Motor neuron (in vitro differentiated cells): ENCODE measurements around the gene ABCB7. TPM values are rescaled to one million over a fixed set of nuclear protein-coding genes. Genes with fewer than 3 reads are reported as not detected.
"Not testable (repeated sequence)": the region's sequence is repeated elsewhere in the genome, so short reads cannot be mapped to it uniquely, and the experiment has no call there.

Experiments used
- ATAC-seq, 8 experiments: fragments of 200-7000 bp; cut with Tn5 transposase; replicated peaks in 6 of 8; 2 replicates each; pipeline ENCODE4 v1.8.0; 2021; ENCODE audit warnings: mild to moderate bottlenecking in 8 of 8, moderate library complexity in 8 of 8
- H3K27ac ChIP-seq, 2 donors: fragments of 250-450 bp; sonication (Bioruptor Pico); 2 replicates each; pipeline ENCODE4 v1.9.0; 2021; ENCODE audit warnings: antibody characterized with exemption in 2 of 2, mild to moderate bottlenecking in 2 of 2, moderate library complexity in 1 of 2
- H3K4me1 ChIP-seq, 2 donors: fragments of 250-450 bp; sonication (Bioruptor Pico); replicated peaks in 1 of 2; 2 replicates each; pipeline ENCODE4 v1.6.1; 2021; ENCODE audit warnings: antibody characterized with exemption in 2 of 2, mild to moderate bottlenecking in 2 of 2, moderate library complexity in 1 of 2
- H3K4me3 ChIP-seq, 5 donors: fragments of 250-450 bp; sonication (Bioruptor Pico); 2 replicates each; pipeline ENCODE4 v1.9.0; 2021; ENCODE audit warnings: antibody characterized with exemption in 5 of 5, mild to moderate bottlenecking in 5 of 5, moderate library complexity in 4 of 5
- WGBS, 10 experiments: fragments of 450-650 bp; shearing (Covaris generic); methylation state at CpG; one replicate each; pipeline ENCODE4 v1.0.0; 2022; 5-methylcytosine and 5-hydroxymethylcytosine counted together
- in situ Hi-C, 9 experiments: fragments of 400-800 bp; cut with MboI; loops; one replicate each; pipeline ENCODE4 v1.15.0; 2021; ENCODE audit warnings: low sequenced_read_pairs in 9 of 9, low pct_unique_long_range_greater_than_20kb in 2 of 9; ENCODE audit not compliant: unreplicated experiment in 9 of 9
- total RNA-seq, 8 experiments: library from RNA; unstranded; fragments of 300-600 nt; gene quantifications; 2 replicates each; pipeline versions ENCODE4 v1.2.3 to v1.2.4, GENCODE V29; 2022

The ABCB7 gene
- total RNA-seq: 10 to 100 TPM; 17.8 to 34.3 (median 21.9) TPM

- H3K27ac ChIP-seq: peak within 1 kb of the TSS; percentile 82 to 91
- WGBS, 10 experiments: 0 to 39% (median 21%) methylated on average over 1 to 22 of the region's 35 CpGs; no CpG with 5 or more reads in 7 of the 10 experiments
- H3K4me3 ChIP-seq: peak within 1 kb of the TSS; percentile 45 to 90 (median 76)
- in situ Hi-C loops: no loop called here
- H3K4me1 ChIP-seq: peaks cover 0 to 6% of the 10 kb centered on the region in 2 donors
- ATAC-seq: peak; percentile 86 to 97 (median 92)
Measured at GRCh38 chrX:75155827-75156525, at the start of gene ABCB7. ABCB7 (minus strand) TSS chrX:75156283; CDS start chrX:75156272, 11 bp downstream.

GRCh38 chrX:75188415-75189206 lies 32.5 kb upstream of the ABCB7 start:
- WGBS, 10 experiments: 85 to 100% methylated on average over 1 to 2 of the region's 27 CpGs; no CpG with 5 or more reads in 8 of the 10 experiments
- H3K4me1 ChIP-seq, in situ Hi-C loops, ATAC-seq, H3K27ac ChIP-seq, H3K4me3 ChIP-seq: not testable (repeated sequence)

GRCh38 chrX:75181721-75182120 lies 25.6 kb upstream of the ABCB7 start:
- Histone ChIP-seq H3K4me3 (no peak overlapping the region), H3K4me1 (no peaks in the 10 kb centered on the region), H3K27ac (no peak overlapping the region)
- in situ Hi-C loops: no loop called here
- peak in 1 of 8 experiments; percentile 60 for ATAC-seq

- H3K27ac ChIP-seq, H3K4me1 ChIP-seq, ATAC-seq, H3K4me3 ChIP-seq, in situ Hi-C loops: not testable (repeated sequence)
- WGBS, 10 experiments: no CpG with 5 or more reads among the region's 25 CpGs
Measured at GRCh38 chrX:75179536-75180293, 23.6 kb upstream of the ABCB7 start.

- H3K4me1 ChIP-seq, ATAC-seq, H3K4me3 ChIP-seq, H3K27ac ChIP-seq, in situ Hi-C loops: not testable (repeated sequence)
- 40 to 100% (median 79%) methylated on average over 1 to 9 of the region's 16 CpGs; no CpG with 5 or more reads in 7 of the 10 experiments for WGBS, 10 experiments
Measured at GRCh38 chrX:75172257-75172890, 16.3 kb upstream of the ABCB7 start.

GRCh38 chrX:75158054-75158453 lies 2.0 kb upstream of the ABCB7 start:
- H3K27ac ChIP-seq: no peak overlapping the region
- no peak overlapping the region for H3K4me3 ChIP-seq
- H3K4me1 ChIP-seq: peaks cover 0 to 6% of the 10 kb centered on the region in 2 donors
- in situ Hi-C loops: no loop called here
- 57 to 100% (median 68%) methylated on average over 1 to 3 of the region's 3 CpGs; no CpG with 5 or more reads in 6 of the 10 experiments for whole genome bisulfite sequencing, 10 experiments
- ATAC-seq: no peak

- WGBS, 10 experiments: 0 to 78% (median 15%) methylated on average over 1 to 7 of the region's 7 CpGs; no CpG with 5 or more reads in 2 of the 10 experiments
- peaks cover 0 to 6% of the 10 kb centered on the region in 2 donors for H3K4me1 ChIP-seq
- ATAC-seq: peak; percentile 21 to 51 (median 44)
- peak overlapping the region; percentile 82 to 91 for H3K27ac ChIP-seq
- in situ Hi-C loops: no loop called here
- peak overlapping the region; percentile 45 to 90 (median 76) for H3K4me3 ChIP-seq
Measured at GRCh38 chrX:75156531-75156945, 455 bp upstream of the ABCB7 start.

GRCh38 chrX:75155447-75155826 lies 646 bp downstream of the ABCB7 start:
- Histone ChIP-seq H3K27ac (peak overlapping the region in 1 of 2 donors; percentile 91), H3K4me3 (peak overlapping the region; percentile 45 to 90 (median 76)), H3K4me1 (peaks cover 0 to 6% of the 10 kb centered on the region in 2 donors)
- 0 to 31% (median 3%) methylated on average over 1 to 6 of the region's 6 CpGs; no CpG with 5 or more reads in 4 of the 10 experiments for WGBS, 10 experiments
- in situ Hi-C loops: no loop called here
- peak in 3 of 8 experiments; percentile 8 to 23 (median 22) for ATAC-seq

- H3K4me3 ChIP-seq: peak overlapping the region in 2 of 5 donors; percentile 45 to 90
- in situ Hi-C loops: no loop called here
Measured at GRCh38 chrX:75154871-75155270, 1.2 kb downstream of the ABCB7 start.

GRCh38 chrX:75151827-75152592 lies 4.1 kb downstream of the ABCB7 start:
- WGBS, 10 experiments: 0 to 100% (median 58%) methylated on average over 1 to 2 of the region's 3 CpGs; no CpG with 5 or more reads in 5 of the 10 experiments
- Histone ChIP-seq H3K27ac (no peak overlapping the region), H3K4me3 (no peak overlapping the region), H3K4me1 (peaks cover 0 to 3% of the 10 kb centered on the region in 2 donors)
- in situ Hi-C loops: no loop called here
- ATAC-seq: no peak

More at GRCh38 chrX:75154871-75155270, 1.2 kb downstream of the ABCB7 start:
- ATAC-seq: no peak
- WGBS, 10 experiments: 22 to 100% (median 76%) methylated on average over 1 of the region's 1 CpG; no CpG with 5 or more reads in 6 of the 10 experiments
- peaks cover 0 to 6% of the 10 kb centered on the region in 2 donors for H3K4me1 ChIP-seq
- no peak overlapping the region for H3K27ac ChIP-seq

GRCh38 chrX:75149654-75150053 lies 6.4 kb downstream of the ABCB7 start:
- Histone ChIP-seq H3K27ac (no peak overlapping the region), H3K4me1 (no peaks in the 10 kb centered on the region), H3K4me3 (no peak overlapping the region)
- no peak for ATAC-seq
- in situ Hi-C loops: no loop called here
- 33 to 100% (median 100%) methylated on average over 1 of the region's 1 CpG; no CpG with 5 or more reads in 5 of the 10 experiments for WGBS, 10 experiments

GRCh38 chrX:75132672-75133071 lies 23.4 kb downstream of the ABCB7 start:
- no peak for ATAC-seq
- WGBS, 10 experiments: 30 to 100% (median 72%) methylated on average over 1 to 5 of the region's 5 CpGs; no CpG with 5 or more reads in 6 of the 10 experiments
- no peaks in the 10 kb centered on the region for H3K4me1 ChIP-seq
- no peak overlapping the region for H3K4me3 ChIP-seq
- no peak overlapping the region for H3K27ac ChIP-seq
- in situ Hi-C loops: no loop called here
